Testis (tissue), 2 donors: Measurements from ENCODE around the gene USP48.
"Not testable (repeated sequence)": the region's sequence is repeated elsewhere in the genome, so short reads cannot be mapped to it uniquely, and the experiment has no call there.

Experiments
- POLR2A ChIP-seq: fragments of 450-650 bp; IDR thresholded peaks from one replicate; pipeline ENCODE4 v1.6.1; 2017; ENCODE audit warnings: antibody characterized with exemption, mild to moderate bottlenecking, moderate library complexity
- TF ChIP-seq, protein P1 (sequence below), 3 experiments: fragments of 450-650 bp in 2 of 3; fragments of 200-600 bp in 1 of 3; sonication (generic) in 1 of 3; IDR thresholded peaks; one replicate each; pipeline ENCODE4 v1.5.1; 2016 to 2019; ENCODE audit warnings: antibody characterized with exemption in 3 of 3, mild to moderate bottlenecking in 2 of 3, moderate library complexity in 1 of 3

DNA sequence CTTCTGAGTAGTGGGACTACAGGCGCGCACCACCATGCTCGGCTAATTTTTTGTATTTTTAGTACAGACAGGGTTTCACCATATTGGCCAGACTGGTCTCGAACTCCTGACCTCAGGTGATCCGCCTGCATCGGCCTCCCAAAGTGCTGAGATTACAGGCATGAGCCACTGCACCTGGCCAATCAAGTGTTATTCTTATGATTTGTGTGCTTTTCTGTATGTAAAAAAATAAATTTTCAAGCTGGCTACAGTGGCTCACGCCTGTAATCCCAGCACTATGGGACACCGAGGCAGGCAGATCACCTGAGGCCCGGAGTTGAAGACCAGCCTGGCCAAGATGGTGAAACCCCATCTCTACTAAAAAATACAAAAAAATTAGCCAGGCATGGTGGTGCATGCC, 12.3 kb downstream of the USP48 start:
- TF ChIP-seq POLR2A: not testable (repeated sequence)
- TF ChIP-seq, protein P1, sequence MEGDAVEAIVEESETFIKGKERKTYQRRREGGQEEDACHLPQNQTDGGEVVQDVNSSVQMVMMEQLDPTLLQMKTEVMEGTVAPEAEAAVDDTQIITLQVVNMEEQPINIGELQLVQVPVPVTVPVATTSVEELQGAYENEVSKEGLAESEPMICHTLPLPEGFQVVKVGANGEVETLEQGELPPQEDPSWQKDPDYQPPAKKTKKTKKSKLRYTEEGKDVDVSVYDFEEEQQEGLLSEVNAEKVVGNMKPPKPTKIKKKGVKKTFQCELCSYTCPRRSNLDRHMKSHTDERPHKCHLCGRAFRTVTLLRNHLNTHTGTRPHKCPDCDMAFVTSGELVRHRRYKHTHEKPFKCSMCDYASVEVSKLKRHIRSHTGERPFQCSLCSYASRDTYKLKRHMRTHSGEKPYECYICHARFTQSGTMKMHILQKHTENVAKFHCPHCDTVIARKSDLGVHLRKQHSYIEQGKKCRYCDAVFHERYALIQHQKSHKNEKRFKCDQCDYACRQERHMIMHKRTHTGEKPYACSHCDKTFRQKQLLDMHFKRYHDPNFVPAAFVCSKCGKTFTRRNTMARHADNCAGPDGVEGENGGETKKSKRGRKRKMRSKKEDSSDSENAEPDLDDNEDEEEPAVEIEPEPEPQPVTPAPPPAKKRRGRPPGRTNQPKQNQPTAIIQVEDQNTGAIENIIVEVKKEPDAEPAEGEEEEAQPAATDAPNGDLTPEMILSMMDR (IDR thresholded peaks at IDR 0.05): not testable (repeated sequence)
